ENCODE measurements around the gene ABCA12. TPM values are rescaled to one million over a fixed set of nuclear protein-coding genes. Genes with fewer than 3 reads are reported as not detected.

ABCA12 gene
- polyA plus RNA-seq, 1 of the 3 experiments (the other 2 are of a cell fraction), result 0.07 TPM

DNA sequence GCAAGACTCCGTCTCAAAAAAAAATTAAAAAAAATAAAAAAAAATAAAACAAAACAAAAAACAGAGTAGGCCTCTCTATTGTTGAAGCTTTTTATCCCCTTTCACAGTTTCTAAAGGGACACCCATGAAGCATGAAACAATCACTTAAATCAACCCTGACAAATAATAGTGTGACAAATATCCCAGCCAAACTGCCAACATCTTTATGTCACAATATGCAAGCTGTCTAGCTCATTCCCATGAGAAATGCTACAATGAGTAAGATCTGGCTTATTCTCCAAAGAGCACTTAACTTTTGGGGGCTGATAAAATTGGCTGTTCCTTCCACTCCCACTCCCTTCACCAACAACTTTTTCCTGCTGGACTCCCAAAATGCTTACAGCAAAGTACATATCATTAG, 21.7 kb upstream of the ABCA12 start:
- Histone ChIP-seq H3K4me3 (ENCODE audit: low read depth in 2 of 2, low read length in 1 of 2) (no peak overlapping the region), H2AFZ (ENCODE audit: low read depth) (no peak overlapping the region), H3K4me2 (no peak overlapping the region), H3K36me3 (replicated peaks in 1 of 2; ENCODE audit: control insufficient read depth in 1 of 2, insufficient read depth in 2 of 2, low read length in 1 of 2) (no peaks in the 10 kb centered on the region), H3K27ac (ENCODE audit: low read depth in 2 of 2, low read length in 1 of 2) (no peak overlapping the region), H3K9me2 (no peaks in the 10 kb centered on the region), H3K9me3 (no peaks in the 10 kb centered on the region), H3K27me3 (ENCODE audit: insufficient read depth) (no peaks in the 10 kb centered on the region), H3K9ac (no peak overlapping the region), H3F3A (replicated peaks; ENCODE audit: insufficient read depth) (no peaks in the 10 kb centered on the region), H4K20me1 (ENCODE audit: insufficient read depth) (no peaks in the 10 kb centered on the region), H3K4me1 (ENCODE audit: control insufficient read depth in 1 of 2, insufficient read depth in 2 of 2, low read depth in 1 of 2, low read length in 1 of 2) (no peaks in the 10 kb centered on the region), H3K79me2 (ENCODE audit: insufficient read depth) (no peaks in the 10 kb centered on the region)
- TF ChIP-seq RCOR1 (IDR thresholded peaks at IDR 0.05; ENCODE audit: low read length) (no peak), POLR2AphosphoS5 (IDR thresholded peaks at IDR 0.05; ENCODE audit: low read depth, low read length) (no peak), FOXM1 (IDR thresholded peaks at IDR 0.05; ENCODE audit: low read depth) (no peak), EZH2phosphoT487 (IDR thresholded peaks at IDR 0.05; ENCODE audit: borderline replicate concordance, low read depth) (no peak)
- TF ChIP-seq, protein P1, sequence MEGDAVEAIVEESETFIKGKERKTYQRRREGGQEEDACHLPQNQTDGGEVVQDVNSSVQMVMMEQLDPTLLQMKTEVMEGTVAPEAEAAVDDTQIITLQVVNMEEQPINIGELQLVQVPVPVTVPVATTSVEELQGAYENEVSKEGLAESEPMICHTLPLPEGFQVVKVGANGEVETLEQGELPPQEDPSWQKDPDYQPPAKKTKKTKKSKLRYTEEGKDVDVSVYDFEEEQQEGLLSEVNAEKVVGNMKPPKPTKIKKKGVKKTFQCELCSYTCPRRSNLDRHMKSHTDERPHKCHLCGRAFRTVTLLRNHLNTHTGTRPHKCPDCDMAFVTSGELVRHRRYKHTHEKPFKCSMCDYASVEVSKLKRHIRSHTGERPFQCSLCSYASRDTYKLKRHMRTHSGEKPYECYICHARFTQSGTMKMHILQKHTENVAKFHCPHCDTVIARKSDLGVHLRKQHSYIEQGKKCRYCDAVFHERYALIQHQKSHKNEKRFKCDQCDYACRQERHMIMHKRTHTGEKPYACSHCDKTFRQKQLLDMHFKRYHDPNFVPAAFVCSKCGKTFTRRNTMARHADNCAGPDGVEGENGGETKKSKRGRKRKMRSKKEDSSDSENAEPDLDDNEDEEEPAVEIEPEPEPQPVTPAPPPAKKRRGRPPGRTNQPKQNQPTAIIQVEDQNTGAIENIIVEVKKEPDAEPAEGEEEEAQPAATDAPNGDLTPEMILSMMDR (IDR thresholded peaks at IDR 0.05), result no peak
- no peak for DNase-seq
- 94% methylated on average over 1 of the region's 1 CpG for WGBS (ENCODE audit: low lambda C conversion rate)
- ChIA-PET CTCF (no interaction called here), POLR2A (no interaction called here)

DNA sequence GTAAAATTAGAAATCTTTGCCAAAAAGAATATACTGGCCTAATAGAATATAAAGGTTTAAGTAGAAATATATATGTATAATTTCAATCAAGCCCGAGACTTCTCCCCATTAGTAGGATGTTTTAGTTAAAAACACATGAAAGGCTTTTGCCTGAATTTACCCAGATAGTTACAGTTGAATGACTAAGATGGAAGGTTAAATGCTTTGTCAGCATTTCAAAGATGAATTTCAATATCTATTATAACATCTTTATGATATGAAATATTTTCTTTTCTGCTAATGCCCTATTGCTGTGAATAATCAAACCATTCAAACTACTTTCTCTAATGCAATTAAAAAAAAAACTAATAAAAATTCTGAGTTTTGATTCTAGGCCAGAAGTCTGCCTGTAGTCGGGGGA, 18.0 kb upstream of the ABCA12 start:
- 49% methylated on average over 2 of the region's 2 CpGs for WGBS (ENCODE audit: low lambda C conversion rate)
- Histone ChIP-seq H3K4me3 (ENCODE audit: low read depth in 2 of 2, low read length in 1 of 2) (no peak overlapping the region), H4K20me1 (ENCODE audit: insufficient read depth) (no peaks in the 10 kb centered on the region), H3K27ac (ENCODE audit: low read depth in 2 of 2, low read length in 1 of 2) (no peak overlapping the region), H3K9ac (no peak overlapping the region), H3K4me2 (no peak overlapping the region), H3K4me1 (ENCODE audit: control insufficient read depth in 1 of 2, insufficient read depth in 2 of 2, low read depth in 1 of 2, low read length in 1 of 2) (no peaks in the 10 kb centered on the region), H3K9me2 (no peaks in the 10 kb centered on the region), H3F3A (replicated peaks; ENCODE audit: insufficient read depth) (no peaks in the 10 kb centered on the region), H3K79me2 (ENCODE audit: insufficient read depth) (no peaks in the 10 kb centered on the region), H2AFZ (ENCODE audit: low read depth) (no peak overlapping the region), H3K27me3 (ENCODE audit: insufficient read depth) (no peaks in the 10 kb centered on the region), H3K36me3 (replicated peaks in 1 of 2; ENCODE audit: control insufficient read depth in 1 of 2, insufficient read depth in 2 of 2, low read length in 1 of 2) (no peaks in the 10 kb centered on the region), H3K9me3 (no peaks in the 10 kb centered on the region)
- no peak for DNase-seq
- POLR2A ChIA-PET, result no interaction called here
- TF ChIP-seq RAD21 (IDR thresholded peaks at IDR 0.05; ENCODE audit: low read length), result no peak
- no peak for TF ChIP-seq NFIC (IDR thresholded peaks at IDR 0.05; ENCODE audit: borderline replicate concordance)
- no peak for TF ChIP-seq FOXJ3 (CRISPR knock-in tag; IDR thresholded peaks at IDR 0.05)
- no peak for TF ChIP-seq USF1 (IDR thresholded peaks at IDR 0.05; ENCODE audit: borderline replicate concordance, low read depth)
- TF ChIP-seq TAF1 (IDR thresholded peaks at IDR 0.05; ENCODE audit: borderline replicate concordance, low read depth, low read length), result no peak
- TF ChIP-seq CHD2 (IDR thresholded peaks at IDR 0.05; ENCODE audit: low read length, partially characterized antibody), result no peak
- TF ChIP-seq FOSL2 (IDR thresholded peaks at IDR 0.05; ENCODE audit: borderline replicate concordance, low read depth), result no peak
- no peak for TF ChIP-seq MXI1 (IDR thresholded peaks at IDR 0.05; ENCODE audit: low read depth, low read length)
- TF ChIP-seq POLR2AphosphoS5 (IDR thresholded peaks at IDR 0.05; ENCODE audit: low read depth, low read length), result no peak
- TF ChIP-seq YY1 (IDR thresholded peaks at IDR 0.05; ENCODE audit: low read depth), result no peak
- TF ChIP-seq EZH2phosphoT487 (IDR thresholded peaks at IDR 0.05; ENCODE audit: borderline replicate concordance, low read depth), result no peak
- no peak for TF ChIP-seq FOXM1 (IDR thresholded peaks at IDR 0.05; ENCODE audit: low read depth)
- TF ChIP-seq SIN3A (IDR thresholded peaks at IDR 0.05; ENCODE audit: borderline replicate concordance, low read depth, low read length), result no peak
- no peak for TF ChIP-seq RFX5 (IDR thresholded peaks at IDR 0.05; ENCODE audit: low read length)
- TF ChIP-seq, protein P2, sequence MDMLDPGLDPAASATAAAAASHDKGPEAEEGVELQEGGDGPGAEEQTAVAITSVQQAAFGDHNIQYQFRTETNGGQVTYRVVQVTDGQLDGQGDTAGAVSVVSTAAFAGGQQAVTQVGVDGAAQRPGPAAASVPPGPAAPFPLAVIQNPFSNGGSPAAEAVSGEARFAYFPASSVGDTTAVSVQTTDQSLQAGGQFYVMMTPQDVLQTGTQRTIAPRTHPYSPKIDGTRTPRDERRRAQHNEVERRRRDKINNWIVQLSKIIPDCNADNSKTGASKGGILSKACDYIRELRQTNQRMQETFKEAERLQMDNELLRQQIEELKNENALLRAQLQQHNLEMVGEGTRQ (IDR thresholded peaks at IDR 0.05; ENCODE audit: borderline replicate concordance, low read depth, low read length), result no peak
- no peak for TF ChIP-seq RCOR1 (IDR thresholded peaks at IDR 0.05; ENCODE audit: low read length)
- TF ChIP-seq ELF1 (IDR thresholded peaks at IDR 0.05), result no peak
- no peak for TF ChIP-seq TCF12 (IDR thresholded peaks at IDR 0.05)
- TF ChIP-seq GATA2 (CRISPR knock-in tag; IDR thresholded peaks at IDR 0.05), result no peak
- TF ChIP-seq GABPA (IDR thresholded peaks at IDR 0.05; ENCODE audit: low read depth), result no peak
- CTCF ChIA-PET, result no interaction called here
